ENCODE results near the gene RAI1. TPM values are rescaled to one million over a fixed set of nuclear protein-coding genes. Genes with fewer than 3 reads are reported as not detected.
"Not testable (repeated sequence)": the region's sequence is repeated elsewhere in the genome, so short reads cannot be mapped to it uniquely, and the experiment has no call there.

RAI1 gene
- total RNA-seq, 2 donors from 2014 or later, result 35.9 to 42.9 TPM

- peaks cover 9% of the 10 kb centered on the region for H3K36me3 ChIP-seq (ENCODE audit: control insufficient read depth, insufficient read depth, low read length)
- TF ChIP-seq CTCF (conservative IDR thresholded peaks at IDR 0.05), result no peak
- H3K9me3 ChIP-seq (ENCODE audit: control insufficient read depth, low read length), result no peaks in the 10 kb centered on the region
- H3K27me3 ChIP-seq (ENCODE audit: control insufficient read depth, insufficient read depth, low read length, poor library complexity, severe bottlenecking), result peaks cover 1% of the 10 kb centered on the region
- Mint-ChIP-seq H3K27ac (no peak overlapping the region), H3K4me3 (no peak overlapping the region), H3K27me3 (ENCODE audit: insufficient read depth) (peaks cover 37% of the 10 kb centered on the region), H3K36me3 (ENCODE audit: low read depth) (peaks cover under 1% of the 10 kb centered on the region), H3K9me3 (no peaks in the 10 kb centered on the region), H3K4me1 (peaks cover 58% of the 10 kb centered on the region)
- no peak overlapping the region for H3K27ac ChIP-seq (ENCODE audit: low read depth, low read length)
- no peak overlapping the region for H3K9ac ChIP-seq (ENCODE audit: extremely low read depth, low read length, poor library complexity, severe bottlenecking)
- H3K4me1 ChIP-seq (ENCODE audit: control insufficient read depth, insufficient read depth, low read length), result peaks cover 32% of the 10 kb centered on the region
- 90 to 93% methylated on average over 2 to 4 of the region's 4 CpGs for WGBS, 2 experiments (ENCODE audit: insufficient coverage in 1 of 2, insufficient read length in 1 of 2)
- no peak for DNase-seq
- no peak overlapping the region for H3K4me3 ChIP-seq (ENCODE audit: low read length)
Observed at GRCh38 chr17:17689312-17689711, 8.1 kb downstream of the RAI1 start.

GRCh38 chr17:17690233-17690632, 9.0 kb downstream of the RAI1 start:
- H3K4me1 ChIP-seq (ENCODE audit: control insufficient read depth, insufficient read depth, low read length), result peaks cover 31% of the 10 kb centered on the region
- not testable (repeated sequence) for H3K9me3 ChIP-seq (ENCODE audit: control insufficient read depth, low read length); H3K4me3 Mint-ChIP-seq; H3K27me3 ChIP-seq (ENCODE audit: control insufficient read depth, insufficient read depth, low read length, poor library complexity, severe bottlenecking); DNase-seq; H3K9ac ChIP-seq (ENCODE audit: extremely low read depth, low read length, poor library complexity, severe bottlenecking); H3K9me3 Mint-ChIP-seq; H3K4me3 ChIP-seq (ENCODE audit: low read length); H3K36me3 ChIP-seq (ENCODE audit: control insufficient read depth, insufficient read depth, low read length); H3K36me3 Mint-ChIP-seq (ENCODE audit: low read depth); H3K27ac Mint-ChIP-seq; H3K27ac ChIP-seq (ENCODE audit: low read depth, low read length)
- Mint-ChIP-seq H3K27me3 (ENCODE audit: insufficient read depth) (peaks cover 31% of the 10 kb centered on the region), H3K4me1 (peaks cover 56% of the 10 kb centered on the region)
- 93 to 96% methylated on average over 5 to 7 of the region's 7 CpGs for WGBS, 2 experiments (ENCODE audit: insufficient coverage in 1 of 2, insufficient read length in 1 of 2)

GRCh38 chr17:17691468-17692263, 10.4 kb downstream of the RAI1 start:
- peaks cover 24% of the 10 kb centered on the region for H3K4me1 ChIP-seq (ENCODE audit: control insufficient read depth, insufficient read depth, low read length)
- peaks cover 33% of the 10 kb centered on the region for H3K27me3 Mint-ChIP-seq (ENCODE audit: insufficient read depth)
- no peak overlapping the region for H3K4me3 Mint-ChIP-seq
- WGBS, 2 experiments (ENCODE audit: insufficient coverage in 1 of 2, insufficient read length in 1 of 2), result 85 to 90% methylated on average over 8 of the region's 8 CpGs
- no peaks in the 10 kb centered on the region for H3K9me3 ChIP-seq (ENCODE audit: control insufficient read depth, low read length)
- H3K27ac Mint-ChIP-seq, result peak overlapping the region; percentile 52
- TF ChIP-seq CTCF (conservative IDR thresholded peaks at IDR 0.05), result no peak
- no peak for DNase-seq
- no peaks in the 10 kb centered on the region for H3K36me3 ChIP-seq (ENCODE audit: control insufficient read depth, insufficient read depth, low read length)
- no peaks in the 10 kb centered on the region for H3K9me3 Mint-ChIP-seq
- H3K4me1 Mint-ChIP-seq, result peaks cover 46% of the 10 kb centered on the region
- peak overlapping the region; percentile 19 for H3K27ac ChIP-seq (ENCODE audit: low read depth, low read length)
- no peak overlapping the region for H3K9ac ChIP-seq (ENCODE audit: extremely low read depth, low read length, poor library complexity, severe bottlenecking)
- H3K36me3 Mint-ChIP-seq (ENCODE audit: low read depth), result no peaks in the 10 kb centered on the region
- H3K4me3 ChIP-seq (ENCODE audit: low read length), result no peak overlapping the region
- H3K27me3 ChIP-seq (ENCODE audit: control insufficient read depth, insufficient read depth, low read length, poor library complexity, severe bottlenecking), result peaks cover 10% of the 10 kb centered on the region

Measured in endodermal cell (in vitro differentiated cells).